Right lobe of liver (tissue), 6 donors: ENCODE data around the gene MET. TPM values are rescaled to one million over a fixed set of nuclear protein-coding genes. Genes with fewer than 3 reads are reported as not detected.
A peak's percentile ranks its signal among the peaks of the same experiment; 100 is the strongest.

Experiments used
- ATAC-seq, 4 donors: fragments of 200-7000 bp; cut with Tn5 transposase; one replicate each; pipeline ENCODE4 v1.9.1; 2020; ENCODE audit warnings: mild to moderate bottlenecking in 4 of 4, moderate library complexity in 4 of 4
- DNase-seq, 3 donors: peaks; one replicate each; pipeline ENCODE4 v3.0.0-alpha.2; 2020
- H3K27ac ChIP-seq, 3 donors: fragments of 200-600 bp; one replicate each; pipeline ENCODE4 v1.8.0; 2022
- H3K27me3 ChIP-seq, 2 donors: fragments of 200-600 bp; one replicate each; pipeline ENCODE4 v1.8.0; 2022
- H3K36me3 ChIP-seq, 4 donors: fragments of 200-600 bp; sonication (generic) in 1 of 4; one replicate each; pipeline versions ENCODE4 v1.5.1 to v1.8.0; 2017 to 2022; ENCODE audit warnings: control low read depth in 1 of 4
- H3K4me1 ChIP-seq, 4 donors: fragments of 200-600 bp; sonication (generic) in 1 of 4; one replicate each; pipeline versions ENCODE4 v1.5.1 to v1.8.0; 2017 to 2022; ENCODE audit warnings: control low read depth in 1 of 4
- H3K4me3 ChIP-seq, 3 donors: fragments of 200-600 bp; one replicate each; pipeline ENCODE4 v1.8.0; 2022
- H3K9me3 ChIP-seq, 4 donors: fragments of 200-600 bp; sonication (generic) in 1 of 4; one replicate each; pipeline versions ENCODE4 v1.5.1 to v1.8.0; 2017 to 2022; ENCODE audit warnings: control low read depth in 1 of 4
- POLR2A ChIP-seq: fragments of 450-650 bp; IDR thresholded peaks from one replicate; pipeline ENCODE4 v1.6.1; 2017; ENCODE audit warnings: antibody characterized with exemption, mild to moderate bottlenecking
- WGBS: methylation state at CpG from one replicate; pipeline ENCODE4 v1.1.6; 2018; ENCODE audit warnings: low coverage, low lambda C conversion rate; ENCODE audit not compliant: insufficient coverage; ENCODE audit errors: missing lambda C conversion rate; 5-methylcytosine and 5-hydroxymethylcytosine counted together
- intact Hi-C, 2 donors: fragments of 100-400 bp; cut with DNase I; formaldehyde crosslinking; loops; one replicate each; pipeline versions ENCODE4 v1.11.2 to v1.14.1; 2022
- total RNA-seq, 6 experiments: library from RNA; depleted of rRNA in 2 of 6; stranded (reverse); fragments of >200 nt in 2 of 6; fragmentation: NEBNext Ultra II Directional in 3 of 6; extraction: Animal tissue kit (Norgen Biotek cat#: 25700) in 3 of 6; gene quantifications; one replicate each; pipeline versions ENCODE4 v1.1.0 to v1.2.4, GENCODE V29; 2016 to 2023
- TF ChIP-seq, protein P1 (sequence below), 4 donors: fragments of 200-600 bp in 3 of 4; fragments of 450-650 bp in 1 of 4; IDR thresholded peaks; one replicate each; pipeline versions ENCODE4 v1.5.1 to v1.8.0; 2016 to 2022; ENCODE audit warnings: antibody characterized with exemption in 4 of 4, mild to moderate bottlenecking in 2 of 4
- donor health status: DM: no; HTN: yes; CAD: no.
- donor health status: DM: no; HTN: no; CAD: no.
- donor health status: DM: no; HTN: no; CAD: no.
- donor health status: DM: no; HTN: yes; CAD: no.
- donor health status: DM: no; HTN: yes; CAD: no.

The MET gene
- total RNA-seq, 6 experiments from 2014 or later = 32.9 to 45.2 (median 37.2) TPM

- Histone ChIP-seq H3K4me3 (no peak overlapping the region), H3K4me1 (peaks cover 2 to 56% (median 20%) of the 10 kb centered on the region in 4 donors), H3K9me3 (no peaks in the 10 kb centered on the region), H3K27ac (peak overlapping the region; percentile 1 to 72 (median 48)), H3K36me3 (no peaks in the 10 kb centered on the region), H3K27me3 (no peaks in the 10 kb centered on the region)
- TF ChIP-seq POLR2A = no peak
- TF ChIP-seq, protein P1, sequence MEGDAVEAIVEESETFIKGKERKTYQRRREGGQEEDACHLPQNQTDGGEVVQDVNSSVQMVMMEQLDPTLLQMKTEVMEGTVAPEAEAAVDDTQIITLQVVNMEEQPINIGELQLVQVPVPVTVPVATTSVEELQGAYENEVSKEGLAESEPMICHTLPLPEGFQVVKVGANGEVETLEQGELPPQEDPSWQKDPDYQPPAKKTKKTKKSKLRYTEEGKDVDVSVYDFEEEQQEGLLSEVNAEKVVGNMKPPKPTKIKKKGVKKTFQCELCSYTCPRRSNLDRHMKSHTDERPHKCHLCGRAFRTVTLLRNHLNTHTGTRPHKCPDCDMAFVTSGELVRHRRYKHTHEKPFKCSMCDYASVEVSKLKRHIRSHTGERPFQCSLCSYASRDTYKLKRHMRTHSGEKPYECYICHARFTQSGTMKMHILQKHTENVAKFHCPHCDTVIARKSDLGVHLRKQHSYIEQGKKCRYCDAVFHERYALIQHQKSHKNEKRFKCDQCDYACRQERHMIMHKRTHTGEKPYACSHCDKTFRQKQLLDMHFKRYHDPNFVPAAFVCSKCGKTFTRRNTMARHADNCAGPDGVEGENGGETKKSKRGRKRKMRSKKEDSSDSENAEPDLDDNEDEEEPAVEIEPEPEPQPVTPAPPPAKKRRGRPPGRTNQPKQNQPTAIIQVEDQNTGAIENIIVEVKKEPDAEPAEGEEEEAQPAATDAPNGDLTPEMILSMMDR (IDR thresholded peaks at IDR 0.05) = no peak
- ATAC-seq = peak; percentile 16 to 58 (median 34)
- WGBS = 25% methylated on average over 3 of the region's 3 CpGs
- intact Hi-C loops = no loop called here
- DNase-seq = no peak
These were observed 55.5 kb downstream of the MET start for GRCh38 chr7:116727432-116728009.

GRCh38 chr7:116728413-116728812 is 56.4 kb downstream of the MET start:
- Histone ChIP-seq H3K36me3 (no peaks in the 10 kb centered on the region), H3K27me3 (no peaks in the 10 kb centered on the region), H3K4me3 (no peak overlapping the region), H3K9me3 (no peaks in the 10 kb centered on the region), H3K27ac (no peak overlapping the region), H3K4me1 (peaks cover 2 to 64% (median 22%) of the 10 kb centered on the region in 4 donors)
- DNase-seq = no peak
- 33% methylated on average over 1 of the region's 1 CpG for WGBS
- intact Hi-C loops = no loop called here
- TF ChIP-seq POLR2A = no peak
- TF ChIP-seq, protein P1 (IDR thresholded peaks at IDR 0.05) = no peak
- no peak for ATAC-seq

GRCh38 chr7:116730097-116731022 is 58.4 kb downstream of the MET start:
- Histone ChIP-seq H3K36me3 (no peaks in the 10 kb centered on the region), H3K4me3 (no peak overlapping the region), H3K27me3 (no peaks in the 10 kb centered on the region), H3K4me1 (peaks cover 2 to 58% (median 18%) of the 10 kb centered on the region in 4 donors), H3K9me3 (no peaks in the 10 kb centered on the region), H3K27ac (peak overlapping the region in 2 of 3 donors; percentile 2 to 88)
- DNase-seq (no peak), ATAC-seq (peak in 1 of 4 donors; percentile 3)
- intact Hi-C loops = no loop called here
- WGBS = 89% methylated on average over 9 of the region's 9 CpGs
- TF ChIP-seq POLR2A = no peak
- TF ChIP-seq, protein P1 (IDR thresholded peaks at IDR 0.05) = no peak

GRCh38 chr7:116731023-116731395 is 59.0 kb downstream of the MET start:
- peak; percentile 75 to 89 (median 82) for ATAC-seq
- intact Hi-C loops = no loop called here
- TF ChIP-seq POLR2A = no peak
- TF ChIP-seq, protein P1 (IDR thresholded peaks at IDR 0.05) = no peak
- Histone ChIP-seq H3K27ac (peak overlapping the region; percentile 11 to 88 (median 60)), H3K4me3 (peak overlapping the region in 2 of 3 donors; percentile 29 to 41), H3K36me3 (no peaks in the 10 kb centered on the region), H3K27me3 (no peaks in the 10 kb centered on the region), H3K4me1 (peaks cover 0 to 52% (median 16%) of the 10 kb centered on the region in 4 donors), H3K9me3 (no peaks in the 10 kb centered on the region)
- DNase-seq = peak in 2 of 3 donors; percentile 28 to 73
- 6% methylated on average over 1 of the region's 1 CpG for WGBS
